Erythroblast (primary cell): ENCODE measurements around the gene NEDD8.

ENCODE experiments used
- GATA1 ChIP-seq: IDR thresholded peaks from 2 replicates; pipeline ENCODE4 v1.6.1; 2011; ENCODE audit warnings: low read depth, mild to moderate bottlenecking, control low read depth, low read length, moderate library complexity
- POLR2A ChIP-seq: IDR thresholded peaks from 2 replicates; pipeline ENCODE4 v1.6.1; 2011; ENCODE audit warnings: mild to moderate bottlenecking, low read length

DNA sequence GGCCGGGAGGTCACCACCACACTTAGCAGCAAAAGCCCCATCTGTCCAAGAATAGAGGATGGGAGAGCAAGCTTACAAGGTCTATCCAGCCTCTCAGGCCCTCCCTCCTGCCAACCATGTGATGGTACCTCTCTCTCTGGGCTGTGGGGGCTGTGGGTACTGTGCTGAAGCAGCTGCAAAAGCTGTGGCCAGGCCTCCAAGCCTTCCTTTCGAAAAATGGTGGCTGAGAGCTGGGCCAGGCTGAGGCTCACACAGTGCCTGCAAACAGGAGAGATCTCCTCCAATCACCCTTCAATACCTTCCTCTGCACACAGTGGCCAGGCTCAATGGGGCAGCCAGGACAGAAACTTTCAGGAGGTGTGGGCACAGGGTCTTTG, 44.6 kb downstream of the NEDD8 start:
- TF ChIP-seq POLR2A, result no peak
- no peak for TF ChIP-seq GATA1
